CD14-positive monocyte (primary cell): ENCODE measurements around the gene RAP2A. TPM values are rescaled to one million over a fixed set of nuclear protein-coding genes. Genes with fewer than 3 reads are reported as not detected.

Experiments
- DNase-seq, 3 donors: peaks; one replicate each; pipeline ENCODE4 v3.0.0-alpha.2; 2011 to 2022
- H2AFZ ChIP-seq: 2 replicates; pipeline ENCODE4 v1.6.0; 2012; ENCODE audit warnings: mild to moderate bottlenecking, low read depth, low read length, inconsistent platforms; ENCODE audit not compliant: insufficient read depth, poor library complexity, severe bottlenecking
- H3K27ac ChIP-seq, 2 donors: 1 replicate in 1 of 2; 2 replicates in 1 of 2; pipeline ENCODE4 v1.5.1; 2012 to 2013; ENCODE audit warnings: low read length in 2 of 2, control low read depth in 1 of 2, inconsistent platforms in 1 of 2, low read depth in 1 of 2, mild to moderate bottlenecking in 1 of 2
- H3K27me3 ChIP-seq, 2 donors: one replicate each; pipeline versions ENCODE4 v1.6.0 to v1.6.1; 2011 to 2013; ENCODE audit warnings: low read length in 2 of 2; ENCODE audit not compliant: control insufficient read depth in 2 of 2, insufficient read depth in 2 of 2
- H3K36me3 ChIP-seq, 2 donors: replicated peaks in 1 of 2; 1 replicate in 1 of 2; 2 replicates in 1 of 2; pipeline versions ENCODE4 v1.5.1 to v1.6.1; 2012 to 2013; ENCODE audit warnings: low read length in 2 of 2, control low read depth in 1 of 2, inconsistent platforms in 1 of 2, mild to moderate bottlenecking in 1 of 2; ENCODE audit not compliant: insufficient read depth in 2 of 2, control insufficient read depth in 1 of 2
- H3K4me1 ChIP-seq, 2 donors: 1 replicate in 1 of 2; 2 replicates in 1 of 2; pipeline versions ENCODE4 v1.5.1 to v1.6.1; 2012 to 2013; ENCODE audit warnings: low read length in 2 of 2, control low read depth in 1 of 2, inconsistent platforms in 1 of 2, mild to moderate bottlenecking in 1 of 2, moderate library complexity in 1 of 2; ENCODE audit not compliant: insufficient read depth in 2 of 2, control insufficient read depth in 1 of 2
- H3K4me2 ChIP-seq: replicated peaks from 2 replicates; pipeline ENCODE3; 2012; ENCODE audit warnings: low read length, moderate library complexity, mild to moderate bottlenecking; ENCODE audit not compliant: poor library complexity, severe bottlenecking; ENCODE audit errors: extremely low read depth
- H3K4me3 ChIP-seq, 3 experiments: fragments of 200-600 bp in 1 of 3; sonication (generic) in 1 of 3; replicated peaks in 1 of 3; 1 replicate in 2 of 3; 2 replicates in 1 of 3; pipeline ENCODE4 v1.5.1; 2011 to 2013; ENCODE audit warnings: low read length in 3 of 3, mild to moderate bottlenecking in 3 of 3, control low read depth in 2 of 3, low read depth in 2 of 3, inconsistent platforms in 1 of 3, moderate library complexity in 1 of 3
- H3K79me2 ChIP-seq: 2 replicates; pipeline ENCODE4 v1.6.0; 2012; ENCODE audit warnings: mild to moderate bottlenecking, control low read depth, inconsistent platforms, low read length, moderate library complexity; ENCODE audit not compliant: insufficient read depth
- H3K9ac ChIP-seq: 2 replicates; pipeline ENCODE4 v1.6.0; 2017; ENCODE audit warnings: low read length, mild to moderate bottlenecking; ENCODE audit not compliant: insufficient read depth, poor library complexity, severe bottlenecking
- H3K9me3 ChIP-seq, 2 donors: replicated peaks in 1 of 2; 1 replicate in 1 of 2; 2 replicates in 1 of 2; pipeline versions ENCODE4 v1.5.1 to v1.6.1; 2012 to 2013; ENCODE audit warnings: low read length in 2 of 2, control low read depth in 1 of 2; ENCODE audit not compliant: control insufficient read depth in 1 of 2, insufficient read depth in 1 of 2
- H4K20me1 ChIP-seq: 2 replicates; pipeline ENCODE4 v1.6.0; 2012; ENCODE audit warnings: mild to moderate bottlenecking, low read length, control low read depth, moderate library complexity; ENCODE audit not compliant: insufficient read depth
- H3K27ac Mint-ChIP-seq, 7 donors: one replicate each; pipeline ENCODE4 v1.8.0; 2020; ENCODE audit warnings: mild to moderate bottlenecking in 7 of 7, mixed read lengths in 7 of 7, moderate library complexity in 6 of 7, inconsistent platforms in 2 of 7
- H3K27me3 Mint-ChIP-seq, 3 donors: one replicate each; pipeline ENCODE4 v1.8.0; 2021 to 2022; ENCODE audit warnings: low read depth in 3 of 3, mild to moderate bottlenecking in 3 of 3, mixed read lengths in 3 of 3, moderate library complexity in 3 of 3, inconsistent platforms in 1 of 3
- H3K36me3 Mint-ChIP-seq, 2 donors: one replicate each; pipeline ENCODE4 v1.8.0; 2020; ENCODE audit warnings: mixed read lengths in 2 of 2, inconsistent platforms in 1 of 2, mild to moderate bottlenecking in 1 of 2
- H3K4me1 Mint-ChIP-seq: one replicate; pipeline ENCODE4 v1.8.0; 2020; ENCODE audit warnings: mild to moderate bottlenecking, mixed read lengths
- H3K4me3 Mint-ChIP-seq, 2 donors: one replicate each; pipeline ENCODE4 v1.8.0; 2020; ENCODE audit warnings: mild to moderate bottlenecking in 2 of 2, mixed read lengths in 2 of 2, moderate library complexity in 1 of 2
- H3K9me3 Mint-ChIP-seq, 7 donors: one replicate each; pipeline ENCODE4 v1.8.0; 2020 to 2022; ENCODE audit warnings: mixed read lengths in 7 of 7, mild to moderate bottlenecking in 6 of 7, moderate library complexity in 6 of 7, inconsistent platforms in 2 of 7
- CTCF ChIP-seq: fragments of 200-600 bp; IDR thresholded peaks from one replicate; pipeline ENCODE4 v1.8.0; 2022; ENCODE audit warnings: antibody characterized with exemption, mild to moderate bottlenecking
- WGBS: methylation state at CpG from one replicate; pipeline ENCODE4 v1.1.5; 2013; ENCODE audit warnings: missing lambda C conversion rate; ENCODE audit not compliant: insufficient coverage; 5-methylcytosine and 5-hydroxymethylcytosine counted together
- intact Hi-C, 2 donors: fragments of 100-400 bp; cut with micrococcal nuclease; formaldehyde crosslinking; loops; one replicate each; pipeline versions ENCODE4 v1.15.0 to v1.15.1; 2023
- polyA plus RNA-seq, 3 donors: library from polyadenylated mRNA; depleted of rRNA in 1 of 3; unstranded in 2 of 3; stranded (reverse) in 1 of 3; fragments of 300-500 nt in 2 of 3; fragments of >200 nt in 1 of 3; fragmentation: Illumina TruSeq in 2 of 3; gene quantifications; 1 replicate in 2 of 3; 2 replicates in 1 of 3; pipeline ENCODE4 v1.2.3, GENCODE V29; 2012 to 2021

RAP2A gene
- polyA plus RNA-seq, 3 donors, result 2.3 to 5.3 (median 4.5) TPM

GRCh38 chr13:97512732-97513131 lies 78.8 kb downstream of the RAP2A start:
- peaks cover 0 to 2% (median 0%) of the 10 kb centered on the region in 3 donors for H3K27me3 Mint-ChIP-seq
- H3K36me3 Mint-ChIP-seq, result no peaks in the 10 kb centered on the region
- no peak overlapping the region for H3K27ac Mint-ChIP-seq
- H3K4me2 ChIP-seq, result no peak overlapping the region
- 96% methylated on average over 3 of the region's 3 CpGs for WGBS
- peaks cover 5 to 21% (median 12%) of the 10 kb centered on the region in 7 donors for H3K9me3 Mint-ChIP-seq
- H3K9me3 ChIP-seq, result peaks cover 14 to 18% of the 10 kb centered on the region in 2 donors
- H3K27ac ChIP-seq, result no peak overlapping the region
- no peaks in the 10 kb centered on the region for H4K20me1 ChIP-seq
- H3K79me2 ChIP-seq, result no peaks in the 10 kb centered on the region
- no peak overlapping the region for H3K9ac ChIP-seq
- H3K4me1 ChIP-seq, result no peaks in the 10 kb centered on the region
- no peaks in the 10 kb centered on the region for H3K36me3 ChIP-seq
- intact Hi-C loops, result no loop called here
- no peaks in the 10 kb centered on the region for H3K4me1 Mint-ChIP-seq
- no peak overlapping the region for H3K4me3 Mint-ChIP-seq
- no peak for TF ChIP-seq CTCF
- no peaks in the 10 kb centered on the region for H3K27me3 ChIP-seq
- H2AFZ ChIP-seq, result no peak overlapping the region
- H3K4me3 ChIP-seq, result no peak overlapping the region
- no peak for DNase-seq

- DNase-seq, result no peak
- Histone ChIP-seq H3K27ac (no peak overlapping the region), H3K4me1 (no peaks in the 10 kb centered on the region), H3K9me3 (peaks cover 14 to 18% of the 10 kb centered on the region in 2 donors), H3K79me2 (no peaks in the 10 kb centered on the region), H2AFZ (no peak overlapping the region), H3K27me3 (no peaks in the 10 kb centered on the region), H3K9ac (no peak overlapping the region), H3K4me3 (no peak overlapping the region), H3K4me2 (no peak overlapping the region), H3K36me3 (no peaks in the 10 kb centered on the region), H4K20me1 (no peaks in the 10 kb centered on the region)
- no peaks in the 10 kb centered on the region for H3K36me3 Mint-ChIP-seq
- peaks cover 0 to 2% (median 0%) of the 10 kb centered on the region in 3 donors for H3K27me3 Mint-ChIP-seq
- WGBS, result no CpG with 5 or more reads among the region's 1 CpG
- no peaks in the 10 kb centered on the region for H3K4me1 Mint-ChIP-seq
- no peak overlapping the region for H3K27ac Mint-ChIP-seq
- no peak overlapping the region for H3K4me3 Mint-ChIP-seq
- TF ChIP-seq CTCF, result no peak
- intact Hi-C loops, result no loop called here
- H3K9me3 Mint-ChIP-seq, result peaks cover 9 to 23% (median 16%) of the 10 kb centered on the region in 7 donors
Observed at GRCh38 chr13:97515643-97516042, 81.7 kb downstream of the RAP2A start.
